HG03469 (cell line): ENCODE data around the gene MAN1A1.

Source experiments
- ATAC-seq: cut with Tn5 transposase; IDR thresholded peaks from one replicate; pipeline ENCODE4 v1.9.1; 2021; ENCODE audit warnings: mild to moderate bottlenecking, moderate library complexity, moderate number of reproducible peaks; ENCODE audit not compliant: unreplicated experiment

MAN1A1 gene

GRCh38 chr6:119241111-119241465 lies 108.5 kb downstream of the MAN1A1 start:
- no peak for ATAC-seq

GRCh38 chr6:119240257-119241110 lies 109.1 kb downstream of the MAN1A1 start:
- ATAC-seq: no peak

- no peak for ATAC-seq
Observed at GRCh38 chr6:119237177-119237715, 112.3 kb downstream of the MAN1A1 start.

GRCh38 chr6:119234941-119235340 lies 114.6 kb downstream of the MAN1A1 start:
- ATAC-seq: no peak

GRCh38 chr6:119234457-119234856 lies 115.1 kb downstream of the MAN1A1 start:
- no peak for ATAC-seq

GRCh38 chr6:119233312-119233984 lies 116.1 kb downstream of the MAN1A1 start:
- ATAC-seq: no peak

GRCh38 chr6:119231394-119231793 lies 118.2 kb downstream of the MAN1A1 start:
- ATAC-seq: no peak

- no peak for ATAC-seq
Observed at GRCh38 chr6:119230160-119230559, 119.4 kb downstream of the MAN1A1 start.

GRCh38 chr6:119227377-119227776 lies 122.2 kb downstream of the MAN1A1 start:
- ATAC-seq: no peak

GRCh38 chr6:119226089-119226488 lies 123.5 kb downstream of the MAN1A1 start:
- no peak for ATAC-seq

- no peak for ATAC-seq
Observed at GRCh38 chr6:119224095-119224701, 125.4 kb downstream of the MAN1A1 start.

- no peak for ATAC-seq
Observed at GRCh38 chr6:119220452-119220851, 129.1 kb downstream of the MAN1A1 start.

- no peak for ATAC-seq
Observed at GRCh38 chr6:119218548-119218947, 131.0 kb downstream of the MAN1A1 start.

GRCh38 chr6:119215885-119216590 lies 133.5 kb downstream of the MAN1A1 start:
- ATAC-seq: no peak

GRCh38 chr6:119215309-119215708 lies 134.3 kb downstream of the MAN1A1 start:
- ATAC-seq: no peak

GRCh38 chr6:119210596-119210995 lies 139.0 kb downstream of the MAN1A1 start:
- ATAC-seq: no peak

- peak; percentile 61 for ATAC-seq
Observed at GRCh38 chr6:119209452-119210205, 139.9 kb downstream of the MAN1A1 start.

GRCh38 chr6:119207971-119208725 lies 141.4 kb downstream of the MAN1A1 start:
- no peak for ATAC-seq

GRCh38 chr6:119207327-119207726 lies 142.2 kb downstream of the MAN1A1 start:
- no peak for ATAC-seq
